Astrocyte of the cerebellum (primary cell): ENCODE data around the gene TRDMT1.

ENCODE experiments used
- DNase-seq: peaks from one replicate; pipeline ENCODE4 v3.0.0-alpha.2; 2011; ENCODE audit warnings: low read depth
- H3K4me3 ChIP-seq: 2 replicates; pipeline ENCODE4 v1.5.1; 2011; ENCODE audit warnings: mild to moderate bottlenecking, low read depth, low read length, moderate library complexity
- CTCF ChIP-seq: IDR thresholded peaks from 2 replicates; pipeline ENCODE4 v1.5.1; 2012; ENCODE audit warnings: low read length, low read depth, moderate library complexity, mild to moderate bottlenecking; ENCODE audit errors: missing control alignments
- in situ Hi-C: cut with HindIII; loops from 2 replicates; pipeline ENCODE4 v1.10.0; 2017; ENCODE audit warnings: low sequenced_read_pairs

TRDMT1 gene

GRCh38 chr10:17202999-17203398 is 1.5 kb upstream of the TRDMT1 start:
- no peak for DNase-seq
- no peak overlapping the region for H3K4me3 ChIP-seq
- no peak for TF ChIP-seq CTCF
- in situ Hi-C loops, result loop anchor here (25.0 kb wide), 1 partner anchor 191 kb away; no protein-coding TSS in a partner anchor

GRCh38 chr10:17202506-17202905 is 1.0 kb upstream of the TRDMT1 start:
- in situ Hi-C loops, result loop anchor here (25.0 kb wide), 1 partner anchor 190 kb away; no protein-coding TSS in a partner anchor
- H3K4me3 ChIP-seq, result no peak overlapping the region
- TF ChIP-seq CTCF, result no peak
- no peak for DNase-seq

GRCh38 chr10:17201794-17202116 is 283 bp upstream of the TRDMT1 start:
- in situ Hi-C loops, result loop anchor here (25.0 kb wide), 1 partner anchor 189 kb away; no protein-coding TSS in a partner anchor
- no peak for TF ChIP-seq CTCF
- H3K4me3 ChIP-seq, result peak overlapping the region; percentile 50
- DNase-seq, result no peak

- no peak for TF ChIP-seq CTCF
- no peak for DNase-seq
- in situ Hi-C loops, result loop anchor here (25.0 kb wide), 1 partner anchor 188 kb away; no protein-coding TSS in a partner anchor
- peak overlapping the region; percentile 50 for H3K4me3 ChIP-seq
Measured at GRCh38 chr10:17200001-17200911, 1.2 kb downstream of the TRDMT1 start.

GRCh38 chr10:17199351-17199804 is 2.1 kb downstream of the TRDMT1 start:
- in situ Hi-C loops, result no loop called here
- TF ChIP-seq CTCF, result no peak
- no peak for DNase-seq
- peak overlapping the region; percentile 50 for H3K4me3 ChIP-seq

- no peak for TF ChIP-seq CTCF
- no peak overlapping the region for H3K4me3 ChIP-seq
- DNase-seq, result no peak
- in situ Hi-C loops, result no loop called here
Measured at GRCh38 chr10:17196573-17196972, 4.9 kb downstream of the TRDMT1 start.
